Caki2 (cell line): ENCODE data around the gene THADA. TPM values are rescaled to one million over a fixed set of nuclear protein-coding genes. Genes with fewer than 3 reads are reported as not detected.
A peak's percentile ranks its signal among the peaks of the same experiment; 100 is the strongest.
"Not testable (repeated sequence)": the region's sequence is repeated elsewhere in the genome, so short reads cannot be mapped to it uniquely, and the experiment has no call there.

ENCODE experiments used
- DNase-seq: peaks from one replicate; pipeline ENCODE4 v3.0.0-alpha.2; 2015; ENCODE audit warnings: low read depth
- in situ Hi-C: cut with HindIII; loops from 2 replicates; pipeline ENCODE4 v1.10.0; 2016; ENCODE audit warnings: low sequenced_read_pairs, low pct_unique_long_range_greater_than_20kb, mixed read lengths
- total RNA-seq: library from RNA; depleted of rRNA; stranded (reverse); fragments of >200 nt; shearing (Covaris generic); gene quantifications from 2 replicates; pipeline ENCODE4 v1.2.3, GENCODE V29; 2014; ENCODE audit warnings: low replicate concordance; rRNA removed

The THADA gene
- 15.4 and 30.0 TPM in 2 replicates for total RNA-seq

- peak; percentile 97 for DNase-seq
These were observed at the start of gene THADA for GRCh38 chr2:43595603-43596412. Gene THADA, minus strand, starts transcription at chr2:43596038. Its CDS starts 3,646 bp downstream, at chr2:43592392.

GRCh38 chr2:43643680-43644079, 47.8 kb upstream of the THADA start:
- no peak for DNase-seq
- in situ Hi-C loops: loop anchor here (25.0 kb wide), 1 partner anchor 294 kb away; no protein-coding TSS in a partner anchor

More at GRCh38 chr2:43595603-43596412, at the start of gene THADA:
- in situ Hi-C loops: no loop called here

GRCh38 chr2:43642363-43642762, 46.5 kb upstream of the THADA start:
- DNase-seq: no peak
- in situ Hi-C loops: loop anchor here (25.0 kb wide), 1 partner anchor 295 kb away; no protein-coding TSS in a partner anchor

- in situ Hi-C loops: loop anchor here (25.0 kb wide), 1 partner anchor 300 kb away; no protein-coding TSS in a partner anchor
- DNase-seq: peak; percentile 91
These were observed 41.4 kb upstream of the THADA start, which contains the start of gene PLEKHH2 for GRCh38 chr2:43637030-43637803. Gene PLEKHH2, plus strand, starts transcription at chr2:43637260. Its CDS starts 7,414 bp downstream, at chr2:43644674.

- in situ Hi-C loops: loop anchor here (25.0 kb wide), 1 partner anchor 301 kb away; no protein-coding TSS in a partner anchor
- DNase-seq: no peak
These were observed 40.8 kb upstream of the THADA start for GRCh38 chr2:43636621-43637020.

GRCh38 chr2:43636153-43636552, 40.3 kb upstream of the THADA start:
- not testable (repeated sequence) for DNase-seq
- in situ Hi-C loops: loop anchor here (25.0 kb wide), 1 partner anchor 301 kb away; no protein-coding TSS in a partner anchor

- in situ Hi-C loops: loop anchor here (25.0 kb wide), 1 partner anchor 303 kb away; no protein-coding TSS in a partner anchor
- DNase-seq: peak; percentile 91
These were observed 38.9 kb upstream of the THADA start for GRCh38 chr2:43634604-43635306.

- in situ Hi-C loops: loop anchor here (25.0 kb wide), 1 partner anchor 306 kb away; no protein-coding TSS in a partner anchor
- no peak for DNase-seq
These were observed 35.9 kb upstream of the THADA start for GRCh38 chr2:43631618-43632317.

GRCh38 chr2:43622931-43623451, 27.2 kb upstream of the THADA start:
- in situ Hi-C loops: no loop called here
- DNase-seq: no peak

- in situ Hi-C loops: no loop called here
- DNase-seq: no peak
These were observed 23.7 kb upstream of the THADA start for GRCh38 chr2:43619511-43619910.

- DNase-seq: no peak
- in situ Hi-C loops: no loop called here
These were observed 21.3 kb upstream of the THADA start for GRCh38 chr2:43616967-43617680.

GRCh38 chr2:43612944-43613343, 17.1 kb upstream of the THADA start:
- no peak for DNase-seq
- in situ Hi-C loops: no loop called here

GRCh38 chr2:43611987-43612894, 16.4 kb upstream of the THADA start:
- in situ Hi-C loops: no loop called here
- DNase-seq: peak; percentile 67

- no peak for DNase-seq
- in situ Hi-C loops: no loop called here
These were observed 14.5 kb upstream of the THADA start for GRCh38 chr2:43610361-43610760.

- in situ Hi-C loops: no loop called here
- peak; percentile 48 for DNase-seq
These were observed 13.6 kb upstream of the THADA start for GRCh38 chr2:43609290-43609918.
